ENCODE results near the gene HS3ST3A1.
"Not testable (repeated sequence)": the region's sequence is repeated elsewhere in the genome, so short reads cannot be mapped to it uniquely, and the experiment has no call there.

Gene HS3ST3A1

DNA sequence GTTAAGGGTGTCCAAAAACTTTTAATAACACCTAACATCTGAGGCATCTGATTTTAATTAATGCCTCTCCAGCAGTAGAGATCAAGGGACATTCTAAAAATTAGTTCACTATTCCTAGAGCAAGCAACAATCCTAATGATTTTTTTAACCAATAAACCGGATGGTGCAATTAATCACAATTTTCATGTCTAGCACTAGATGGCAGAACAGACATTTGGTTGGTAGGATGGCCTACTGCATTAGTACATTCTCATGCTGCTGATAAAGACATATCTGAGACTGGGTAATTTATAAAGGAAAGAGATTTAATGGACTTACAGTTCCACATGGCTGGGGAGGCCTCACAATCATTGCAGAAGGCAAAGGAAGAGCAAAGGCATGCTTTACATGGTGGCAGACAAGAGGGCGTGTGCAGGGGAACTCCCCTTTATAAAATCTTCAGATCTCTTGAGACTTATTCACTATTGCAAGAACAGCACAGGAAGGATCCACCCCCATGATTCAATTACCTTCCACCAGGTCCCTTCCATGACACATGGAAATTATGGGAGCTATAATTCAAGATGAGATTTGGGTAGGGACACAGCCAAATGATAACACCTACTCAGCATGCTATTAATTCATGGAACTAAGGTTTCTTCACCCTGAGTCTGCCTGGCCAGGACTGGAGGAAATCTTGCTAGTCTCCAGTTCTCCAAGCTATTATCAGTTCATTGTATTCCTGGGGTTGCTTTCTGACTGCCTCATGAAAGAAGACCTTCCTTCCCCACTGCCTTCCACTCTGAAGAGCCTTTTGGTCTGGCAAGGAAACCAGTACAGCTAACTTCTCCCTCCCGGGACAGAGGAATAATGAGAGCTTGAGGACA, 24.8 kb downstream of the HS3ST3A1 start:
- no peak for DNase-seq (ENCODE audit: extremely low read depth in 1 of 2, low read depth in 1 of 2)

DNA sequence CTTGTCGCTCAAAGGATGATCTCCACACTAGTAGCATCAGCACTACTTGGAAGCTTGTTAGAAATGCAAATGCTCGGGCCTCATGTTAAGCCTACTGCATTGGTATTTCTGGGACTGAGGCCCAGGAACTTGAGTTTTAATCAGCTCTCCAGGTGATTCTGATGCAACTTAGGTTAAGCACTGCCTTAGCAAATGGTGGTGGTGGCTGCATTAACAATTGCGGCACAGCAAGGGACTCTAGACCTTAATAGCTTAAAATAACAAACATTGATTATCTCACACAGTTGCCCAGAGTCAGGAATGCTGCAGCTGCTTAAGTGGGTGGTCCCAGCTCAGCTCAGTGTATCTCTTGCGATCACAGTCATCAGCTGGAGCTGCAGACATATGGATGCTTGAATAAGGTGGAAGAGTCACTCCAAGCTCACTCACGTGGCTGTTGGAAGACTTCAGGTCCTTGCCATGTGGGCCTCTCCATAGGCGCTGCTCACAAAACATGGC, 25.8 kb downstream of the HS3ST3A1 start:
- no peak for DNase-seq (ENCODE audit: extremely low read depth in 1 of 2, low read depth in 1 of 2)

DNA sequence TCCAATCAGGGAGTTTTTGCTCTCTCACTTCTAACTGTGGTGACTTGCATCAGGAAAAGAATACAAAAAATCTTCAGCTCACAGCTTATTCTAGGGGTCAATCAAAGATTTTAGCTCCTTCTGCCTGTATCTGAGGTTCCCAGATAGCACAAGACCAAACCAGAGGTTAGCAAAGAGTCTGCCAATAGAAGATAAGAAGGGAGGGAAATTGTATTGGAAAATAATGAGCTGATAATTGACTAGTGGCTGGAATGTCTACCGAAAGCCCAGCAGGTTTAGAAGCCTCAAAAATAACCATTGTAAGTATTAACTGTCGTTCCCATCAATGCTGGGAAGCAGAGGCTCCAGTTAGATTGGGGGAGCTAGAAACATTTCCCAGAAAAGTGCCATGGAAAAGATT, 26.3 kb downstream of the HS3ST3A1 start:
- DNase-seq (ENCODE audit: extremely low read depth in 1 of 2, low read depth in 1 of 2), result no peak

DNA sequence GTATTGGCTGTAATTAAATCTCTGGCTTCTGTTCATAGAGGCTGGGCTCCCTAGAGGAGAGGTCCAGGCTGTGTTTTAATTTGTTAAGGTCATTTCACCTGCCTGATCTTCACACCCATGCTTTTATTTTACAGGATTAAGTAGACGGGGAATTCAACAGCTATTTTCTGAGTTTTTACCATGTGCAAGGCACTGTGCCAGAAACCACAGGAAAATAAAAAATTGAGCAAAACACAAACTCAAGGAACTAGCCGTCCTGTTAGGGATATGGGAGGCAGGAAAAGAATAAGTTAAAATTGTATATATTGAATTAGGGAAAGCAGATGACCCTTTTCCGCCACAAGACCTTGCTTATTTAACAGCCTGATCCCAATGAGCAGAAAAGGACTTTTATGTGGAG, 29.1 kb downstream of the HS3ST3A1 start:
- no peak for DNase-seq (ENCODE audit: extremely low read depth in 1 of 2, low read depth in 1 of 2)

DNA sequence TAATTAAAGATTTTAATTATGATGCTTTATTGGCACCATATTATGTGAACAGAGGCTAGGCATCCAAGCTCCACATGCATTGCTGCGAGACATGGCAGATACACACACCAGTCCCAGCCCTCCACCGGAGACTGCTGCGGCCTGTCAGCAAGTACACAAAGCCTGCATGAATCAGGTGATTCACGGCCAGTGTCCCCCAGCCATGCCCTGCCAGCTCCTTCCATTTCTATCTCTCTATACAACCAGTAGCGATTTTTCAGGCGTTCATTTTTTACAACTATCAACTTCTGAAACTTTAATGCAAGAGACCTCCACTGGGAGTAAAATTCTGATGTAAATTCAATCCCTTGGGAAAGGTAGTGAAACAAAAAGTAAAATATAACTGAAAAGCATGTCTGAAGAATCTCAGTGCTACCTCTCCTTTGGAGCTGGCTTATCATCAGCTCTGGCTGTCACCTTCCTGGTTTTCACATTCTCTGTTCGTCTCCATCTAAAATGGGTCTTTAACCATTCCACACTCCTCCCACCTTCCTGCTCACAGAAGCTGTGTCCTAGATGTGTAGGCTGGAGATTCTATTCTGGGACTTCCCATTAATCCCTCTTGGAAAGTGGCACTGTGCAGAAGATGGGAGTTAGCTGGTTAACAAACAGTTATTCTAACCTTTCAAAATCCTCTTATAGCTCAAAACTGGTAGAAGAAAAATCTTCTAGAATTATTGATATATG, 32.2 kb downstream of the HS3ST3A1 start:
- DNase-seq (ENCODE audit: extremely low read depth in 1 of 2, low read depth in 1 of 2), result no peak

DNA sequence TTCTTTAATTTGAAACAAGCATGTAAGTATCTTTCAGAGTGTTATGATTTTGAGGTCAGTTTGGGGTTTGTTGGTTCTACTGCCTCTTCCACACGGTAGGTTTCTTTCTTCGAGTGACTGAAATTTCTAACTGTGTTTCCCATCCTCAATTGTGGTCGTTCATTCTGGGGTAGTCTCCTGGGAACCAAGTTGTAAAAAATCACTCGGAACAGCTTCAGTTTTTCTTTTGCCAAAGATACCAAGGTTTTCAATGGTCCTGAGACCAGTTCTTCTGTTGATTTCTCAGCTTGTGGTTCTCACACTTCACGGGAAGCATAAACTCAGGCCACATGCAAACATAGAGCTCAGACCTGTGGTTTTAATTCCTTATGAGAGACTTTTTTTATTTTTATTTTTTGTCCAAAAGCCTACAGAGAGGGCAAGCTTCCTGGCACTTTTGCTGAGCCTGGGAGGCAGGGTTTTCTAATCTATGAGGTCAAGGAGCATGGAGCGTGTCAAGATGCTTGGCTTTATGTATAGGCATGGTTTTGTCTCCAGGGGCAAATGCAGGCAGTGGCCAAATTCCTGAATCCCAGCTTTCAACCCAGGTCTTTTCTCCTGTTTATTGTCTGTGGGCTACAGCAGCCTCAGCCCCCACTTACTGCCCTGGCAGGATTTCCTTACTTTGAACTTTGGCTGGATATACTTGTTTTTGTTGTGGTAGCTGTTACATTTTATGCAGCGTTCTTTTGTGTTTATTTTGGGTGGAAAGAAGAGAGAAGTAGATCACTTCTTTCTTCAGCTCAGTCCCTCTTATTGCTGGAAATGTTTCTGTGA, 32.9 kb downstream of the HS3ST3A1 start:
- DNase-seq (ENCODE audit: extremely low read depth in 1 of 2, low read depth in 1 of 2), result no peak

DNA sequence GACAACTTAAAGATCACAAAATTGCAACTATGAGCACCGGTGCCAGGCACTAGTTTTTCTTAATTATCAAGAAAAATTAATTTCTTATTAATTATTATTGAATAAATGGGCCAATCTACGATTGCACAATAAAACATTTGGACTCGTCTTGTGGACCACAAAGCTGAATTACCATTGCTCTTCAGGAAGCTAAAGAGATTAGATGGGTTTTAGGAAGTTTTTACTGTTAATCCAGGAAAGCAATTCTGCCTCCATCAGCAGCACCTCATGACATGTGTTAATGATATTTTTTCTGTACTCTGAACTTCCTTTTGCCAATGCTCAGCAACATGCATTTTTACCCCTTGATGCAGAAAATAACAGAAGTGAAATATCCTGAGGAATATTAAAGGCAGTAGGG, 37.9 kb downstream of the HS3ST3A1 start:
- no peak for DNase-seq (ENCODE audit: extremely low read depth in 1 of 2, low read depth in 1 of 2)

DNA sequence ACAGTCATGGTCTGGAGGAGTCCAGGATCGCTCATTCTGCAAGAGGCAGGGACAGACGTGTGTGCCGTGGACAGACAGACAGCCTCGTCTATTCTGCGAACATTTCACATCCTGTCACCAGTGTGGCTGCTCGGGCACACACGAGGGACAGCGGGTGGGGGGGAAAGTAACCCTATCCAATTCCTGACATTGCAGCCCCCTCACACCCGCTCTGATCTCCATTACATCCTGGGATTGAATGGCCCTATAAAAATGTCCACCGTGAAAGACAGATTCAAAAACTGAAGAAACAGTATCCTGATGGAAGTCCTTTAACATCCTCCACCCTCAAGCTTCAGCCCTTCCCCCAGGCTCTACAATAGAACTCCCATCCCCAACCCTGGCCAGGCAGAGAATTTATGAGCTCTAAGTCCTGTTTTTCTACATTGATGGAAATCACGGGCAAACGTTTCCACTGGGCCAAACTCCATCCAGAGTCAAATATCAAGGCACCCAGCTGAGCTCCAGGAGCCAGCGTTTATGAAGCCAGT, 39.4 kb downstream of the HS3ST3A1 start:
- no peak for DNase-seq (ENCODE audit: extremely low read depth in 1 of 2, low read depth in 1 of 2)

DNA sequence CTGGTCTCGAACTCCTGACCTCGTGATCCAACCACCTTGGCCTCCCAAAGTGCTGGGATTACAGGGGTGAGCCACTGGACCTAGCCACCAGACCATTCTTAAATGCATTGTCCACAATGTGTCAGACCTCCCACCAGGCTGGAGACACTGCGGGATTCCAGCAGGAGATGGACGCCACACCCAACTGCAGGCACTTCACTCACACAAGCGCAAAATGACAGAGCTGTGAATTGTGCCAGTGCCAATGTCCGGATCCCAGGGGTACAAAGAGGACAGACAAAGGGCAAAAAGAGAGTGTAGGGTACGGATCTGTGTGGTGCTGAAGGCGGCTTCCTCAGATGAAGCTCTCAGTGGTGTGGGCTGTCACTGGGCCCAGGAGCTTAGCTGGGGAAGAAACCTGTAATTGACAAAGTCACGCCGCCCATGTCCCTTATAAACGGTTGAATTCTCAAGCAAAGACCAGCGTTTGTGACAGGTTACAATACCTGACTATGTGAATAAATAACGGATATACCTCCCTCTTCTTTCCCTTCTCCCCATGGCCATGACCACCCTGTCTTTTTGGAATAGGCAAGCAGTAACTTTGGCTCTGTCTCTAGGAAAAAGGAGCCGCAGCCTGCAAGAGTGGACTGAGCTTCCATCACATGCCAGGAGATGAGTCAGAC, 40.0 kb downstream of the HS3ST3A1 start:
- DNase-seq (ENCODE audit: extremely low read depth in 1 of 2, low read depth in 1 of 2), result no peak

DNA sequence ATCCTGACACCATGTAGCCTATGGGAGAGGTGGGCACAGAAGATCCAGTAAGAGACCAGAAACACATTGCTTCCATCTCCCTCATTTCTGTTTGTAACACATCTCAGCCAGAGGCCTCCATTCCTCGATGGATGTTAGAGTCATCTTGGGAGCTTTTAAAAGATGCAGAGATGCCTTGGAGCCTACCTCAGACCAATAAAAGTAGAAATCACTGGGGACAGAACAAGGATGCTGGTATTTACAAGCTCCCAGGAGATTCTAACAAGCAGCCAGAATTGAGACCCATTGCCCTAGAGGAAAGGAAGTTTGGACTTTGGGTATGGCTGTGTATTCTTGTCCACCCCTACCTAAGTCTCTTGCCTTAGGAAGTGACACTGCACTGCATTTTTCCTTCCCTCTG, 40.8 kb downstream of the HS3ST3A1 start:
- no peak for DNase-seq (ENCODE audit: extremely low read depth in 1 of 2, low read depth in 1 of 2)

DNA sequence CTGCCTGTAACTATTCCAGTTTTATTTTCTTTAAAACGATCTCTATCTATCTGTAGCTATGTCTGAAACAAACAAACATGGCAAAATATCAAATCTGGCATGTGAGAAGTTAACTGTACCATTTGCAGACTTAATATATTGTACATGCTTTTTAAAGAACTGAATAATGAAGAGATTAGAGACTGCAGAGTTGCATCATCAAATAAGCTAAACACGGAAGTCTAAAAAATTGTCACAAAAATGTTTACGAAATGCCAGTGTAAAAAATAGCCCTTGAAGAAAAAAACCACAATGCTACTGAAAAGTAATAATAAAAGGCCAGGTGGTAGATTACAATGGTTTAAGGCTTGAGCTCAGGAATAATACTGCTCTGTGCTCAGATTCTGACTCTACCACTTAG, 43.1 kb downstream of the HS3ST3A1 start:
- no peak for DNase-seq (ENCODE audit: extremely low read depth in 1 of 2, low read depth in 1 of 2)

DNA sequence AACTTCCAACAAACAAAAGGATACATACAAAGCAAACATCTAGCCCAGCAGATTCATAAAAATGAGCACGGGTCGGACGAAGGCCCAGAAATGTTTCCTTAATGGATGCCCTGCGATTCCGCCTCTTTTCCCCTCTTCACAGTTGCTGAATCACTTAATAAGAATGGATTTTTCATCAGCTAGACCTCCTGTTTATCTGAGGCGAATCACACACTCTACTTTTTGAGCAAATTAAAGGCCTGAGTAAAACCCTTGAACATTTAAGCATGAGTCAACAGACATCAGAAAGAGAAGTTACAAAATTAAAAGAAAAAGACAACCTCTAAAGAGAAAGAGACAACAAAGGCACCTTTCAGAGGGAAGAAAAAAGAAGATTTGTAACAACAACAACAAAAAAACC, 44.7 kb downstream of the HS3ST3A1 start:
- DNase-seq (ENCODE audit: extremely low read depth in 1 of 2, low read depth in 1 of 2), result no peak

DNA sequence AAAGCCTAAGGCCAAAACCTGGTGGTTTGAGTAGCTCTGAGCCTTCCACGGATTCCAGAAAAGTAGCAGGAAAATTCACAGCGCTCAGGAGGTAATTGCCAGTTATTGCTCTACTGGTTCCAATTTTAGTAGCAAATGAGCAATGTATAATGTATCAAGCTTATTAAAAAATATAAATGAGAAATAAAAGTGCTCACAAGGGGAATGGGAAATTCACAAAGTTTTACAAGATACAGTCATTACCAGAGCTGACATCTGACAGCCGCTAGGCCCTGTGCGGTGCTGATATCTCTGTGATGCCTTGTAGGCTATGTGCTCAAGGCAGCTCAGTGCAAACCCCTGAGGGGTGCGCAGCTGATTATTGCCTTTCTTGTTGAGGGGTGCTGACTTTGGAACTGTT, 47.5 kb downstream of the HS3ST3A1 start:
- no peak for DNase-seq (ENCODE audit: extremely low read depth in 1 of 2, low read depth in 1 of 2)

DNA sequence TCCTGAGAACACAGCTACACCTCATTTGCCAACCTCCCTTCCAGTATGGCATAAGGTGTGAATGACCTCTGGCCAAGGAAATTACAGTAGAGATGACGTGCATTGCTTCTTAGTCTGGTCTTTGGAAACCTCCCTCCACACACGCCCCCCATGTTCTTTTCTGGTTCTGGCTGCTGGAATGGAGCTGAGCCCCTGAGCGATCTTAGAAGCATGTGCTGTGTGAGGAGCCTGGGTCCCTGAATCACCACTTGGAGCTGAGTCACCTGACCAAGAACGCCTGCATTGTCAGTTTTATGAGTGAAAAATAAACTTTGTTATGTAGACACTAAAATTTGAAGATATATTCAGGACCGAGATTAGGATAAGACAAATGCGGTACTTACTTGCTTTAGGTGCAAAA, 51.4 kb downstream of the HS3ST3A1 start:
- DNase-seq (ENCODE audit: extremely low read depth in 1 of 2, low read depth in 1 of 2), result no peak

DNA sequence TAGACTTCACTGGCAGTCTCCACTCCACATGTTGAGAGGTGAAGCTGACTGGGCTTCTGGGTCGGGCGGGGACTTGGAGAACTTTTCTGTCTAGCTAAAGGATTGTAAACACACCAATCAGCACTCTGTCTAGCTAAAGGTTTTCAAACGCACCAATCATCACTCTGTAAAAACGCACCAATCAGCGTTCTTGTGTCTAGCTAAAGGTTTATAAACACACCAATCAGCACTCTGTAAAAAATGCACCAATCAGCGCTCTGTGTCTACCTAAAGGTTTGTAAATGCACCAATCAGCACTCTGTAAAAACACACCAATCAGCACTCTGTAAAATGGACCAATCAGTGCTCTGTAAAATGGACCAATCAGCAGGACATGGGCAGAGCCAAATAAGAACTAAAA, 53.2 kb downstream of the HS3ST3A1 start:
- not testable (repeated sequence) for DNase-seq (ENCODE audit: extremely low read depth in 1 of 2, low read depth in 1 of 2)

DNA sequence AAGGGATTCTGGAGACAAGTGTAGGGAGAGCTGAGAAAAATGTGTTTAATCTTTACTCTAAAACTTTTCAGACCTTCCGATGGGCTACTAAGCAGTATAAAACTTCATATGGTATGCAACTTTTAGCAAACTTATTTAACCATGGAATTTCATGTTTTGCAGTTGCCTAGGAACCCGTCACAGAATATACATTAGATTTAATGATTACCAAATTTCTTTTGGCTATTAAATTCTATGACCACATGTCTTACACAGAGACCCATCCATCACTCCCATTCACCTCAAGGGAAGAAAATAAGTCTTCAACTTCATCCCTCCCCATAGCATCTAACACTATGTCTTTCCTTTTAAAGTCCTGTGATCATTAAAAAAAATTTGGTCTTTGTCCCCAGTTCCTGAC, 54.9 kb downstream of the HS3ST3A1 start:
- DNase-seq (ENCODE audit: extremely low read depth in 1 of 2, low read depth in 1 of 2), result no peak

DNA sequence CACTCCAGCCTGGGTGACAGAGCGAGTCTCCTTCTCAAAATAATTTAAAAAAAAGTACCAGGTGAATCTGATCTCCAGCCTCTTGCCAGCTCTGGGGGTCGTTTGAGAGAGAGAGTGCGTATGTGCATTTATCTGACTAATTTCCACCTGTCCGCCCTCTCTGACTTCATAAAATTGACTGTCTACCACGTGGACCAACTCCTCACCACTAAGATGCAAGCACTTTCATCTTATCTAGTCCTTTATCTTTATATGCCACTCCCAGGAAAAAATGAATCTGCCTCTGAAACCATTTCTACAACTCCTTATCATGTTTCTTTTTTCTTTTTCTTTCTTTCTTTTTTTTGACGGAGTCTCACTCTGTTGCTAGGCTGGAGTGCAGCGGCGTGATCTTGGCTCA, 55.8 kb downstream of the HS3ST3A1 start:
- no peak for DNase-seq (ENCODE audit: extremely low read depth in 1 of 2, low read depth in 1 of 2)

DNA sequence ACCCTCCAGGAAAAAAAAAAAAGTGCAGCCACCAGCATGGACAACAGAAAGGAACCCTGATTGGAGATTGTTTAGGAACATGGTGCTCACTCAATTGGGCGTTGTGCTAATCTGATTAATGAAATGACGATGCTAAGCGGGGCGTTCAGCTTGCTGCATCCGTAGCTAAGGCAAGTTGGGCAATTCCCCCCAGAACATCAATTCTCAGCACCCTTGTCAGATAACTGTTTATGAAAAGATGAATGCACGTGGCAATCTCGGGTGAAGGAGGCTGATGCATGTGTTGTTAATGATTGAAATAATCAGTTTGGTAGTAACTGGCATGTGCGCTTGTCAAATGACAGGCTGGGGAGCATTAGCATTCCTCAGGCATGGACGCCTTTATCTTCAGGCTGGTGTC, 57.0 kb downstream of the HS3ST3A1 start:
- no peak for DNase-seq (ENCODE audit: extremely low read depth in 1 of 2, low read depth in 1 of 2)

DNA sequence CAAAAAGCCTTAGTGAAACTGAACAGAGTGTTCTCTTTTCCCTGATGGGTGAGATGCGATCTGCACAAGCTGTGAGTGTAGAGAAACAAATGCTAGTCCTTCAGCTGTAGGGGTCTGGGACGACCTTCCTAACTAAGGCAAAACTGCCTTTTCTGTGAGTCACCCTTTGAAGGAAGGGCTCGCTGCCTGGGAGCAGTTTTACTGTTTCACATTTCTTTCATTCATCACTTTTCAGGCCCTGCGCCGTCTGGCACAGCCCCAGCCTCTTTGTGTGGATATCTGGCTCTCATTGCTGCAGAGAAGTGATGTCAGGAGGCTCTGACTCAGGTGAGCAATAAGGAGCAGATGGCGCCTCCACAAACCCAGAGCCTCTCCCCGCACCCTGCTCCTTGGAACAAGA, 57.4 kb downstream of the HS3ST3A1 start:
- DNase-seq (ENCODE audit: extremely low read depth in 1 of 2, low read depth in 1 of 2), result no peak

DNA sequence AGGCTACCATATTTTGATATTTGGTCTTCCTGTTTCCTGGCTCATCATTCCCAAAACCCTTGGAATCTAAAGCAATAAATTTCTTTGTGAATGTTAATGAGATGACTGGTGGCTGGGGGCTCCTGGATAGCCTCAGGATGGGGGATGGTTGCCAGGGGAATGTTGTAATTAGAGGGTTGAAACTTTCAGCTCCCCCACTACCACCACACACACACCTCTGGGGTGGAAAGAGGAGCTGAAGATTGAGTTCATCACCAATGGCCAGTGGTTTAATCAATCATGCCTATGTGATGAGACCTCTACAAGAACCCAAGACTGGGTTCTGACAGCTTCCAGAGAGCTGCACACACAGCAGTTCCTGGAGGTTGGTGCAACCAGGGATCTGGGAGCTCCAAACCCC, 59.1 kb downstream of the HS3ST3A1 start:
- DNase-seq (ENCODE audit: extremely low read depth in 1 of 2, low read depth in 1 of 2), result no peak
